Measurements from ENCODE around the gene PIWIL1. TPM values are rescaled to one million over a fixed set of nuclear protein-coding genes. Genes with fewer than 3 reads are reported as not detected.

Gene PIWIL1
- total and polyA plus RNA-seq, 10 donors: 0.03 to 3.5 (median 0.61) TPM; not detected in 1

- no peaks in the 10 kb centered on the region for H3K36me3 ChIP-seq
- no peak overlapping the region for H3K27ac ChIP-seq
- peaks cover 0 to 4% (median 0%) of the 10 kb centered on the region in 8 donors for H3K9me3 ChIP-seq
- TF ChIP-seq POLR2A (IDR thresholded peaks at IDR 0.05): no peak
- TF ChIP-seq, protein P1, sequence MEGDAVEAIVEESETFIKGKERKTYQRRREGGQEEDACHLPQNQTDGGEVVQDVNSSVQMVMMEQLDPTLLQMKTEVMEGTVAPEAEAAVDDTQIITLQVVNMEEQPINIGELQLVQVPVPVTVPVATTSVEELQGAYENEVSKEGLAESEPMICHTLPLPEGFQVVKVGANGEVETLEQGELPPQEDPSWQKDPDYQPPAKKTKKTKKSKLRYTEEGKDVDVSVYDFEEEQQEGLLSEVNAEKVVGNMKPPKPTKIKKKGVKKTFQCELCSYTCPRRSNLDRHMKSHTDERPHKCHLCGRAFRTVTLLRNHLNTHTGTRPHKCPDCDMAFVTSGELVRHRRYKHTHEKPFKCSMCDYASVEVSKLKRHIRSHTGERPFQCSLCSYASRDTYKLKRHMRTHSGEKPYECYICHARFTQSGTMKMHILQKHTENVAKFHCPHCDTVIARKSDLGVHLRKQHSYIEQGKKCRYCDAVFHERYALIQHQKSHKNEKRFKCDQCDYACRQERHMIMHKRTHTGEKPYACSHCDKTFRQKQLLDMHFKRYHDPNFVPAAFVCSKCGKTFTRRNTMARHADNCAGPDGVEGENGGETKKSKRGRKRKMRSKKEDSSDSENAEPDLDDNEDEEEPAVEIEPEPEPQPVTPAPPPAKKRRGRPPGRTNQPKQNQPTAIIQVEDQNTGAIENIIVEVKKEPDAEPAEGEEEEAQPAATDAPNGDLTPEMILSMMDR (IDR thresholded peaks at IDR 0.05 in 8 of 11, conservative IDR thresholded peaks at IDR 0.05 in 3 of 11): no peak
- no peak for TF ChIP-seq POLR2AphosphoS5 (IDR thresholded peaks at IDR 0.05)
- WGBS, 5 donors: 52 to 61% (median 55%) methylated on average over 15 of the region's 15 CpGs
- DNase-seq: no peak
- H3K27me3 ChIP-seq (replicated peaks in 1 of 7): peaks cover 0 to 28% (median 13%) of the 10 kb centered on the region in 7 donors
- no peak overlapping the region for H3K4me3 ChIP-seq
- intact Hi-C loops (cut with DNase I; ENCODE audit: low total_unique reads): loop anchor here (5.0 kb wide), 1 partner anchor 293 kb away; no protein-coding TSS in a partner anchor
- H3K4me1 ChIP-seq: peaks cover 0 to 9% (median 0%) of the 10 kb centered on the region in 6 donors
Measured at GRCh38 chr12:130339951-130340350, 2.3 kb downstream of the PIWIL1 start.

- intact Hi-C loops (cut with DNase I; ENCODE audit: low total_unique reads): no loop called here
- Histone ChIP-seq H3K27ac (no peak overlapping the region), H3K4me1 (peaks cover 0 to 6% (median 0%) of the 10 kb centered on the region in 6 donors), H3K4me3 (no peak overlapping the region), H3K36me3 (no peaks in the 10 kb centered on the region), H3K27me3 (replicated peaks in 1 of 7) (peaks cover 0 to 21% (median 9%) of the 10 kb centered on the region in 7 donors), H3K9me3 (peaks cover 0 to 4% (median 0%) of the 10 kb centered on the region in 8 donors)
- no peak for DNase-seq
- 23 to 47% (median 35%) methylated on average over 8 of the region's 8 CpGs for WGBS, 5 donors
- TF ChIP-seq, protein P1 (IDR thresholded peaks at IDR 0.05 in 8 of 11, conservative IDR thresholded peaks at IDR 0.05 in 3 of 11): no peak
- TF ChIP-seq POLR2AphosphoS5 (IDR thresholded peaks at IDR 0.05): no peak
- TF ChIP-seq POLR2A (IDR thresholded peaks at IDR 0.05): no peak
Measured at GRCh38 chr12:130342442-130342841, 4.8 kb downstream of the PIWIL1 start.

DNA sequence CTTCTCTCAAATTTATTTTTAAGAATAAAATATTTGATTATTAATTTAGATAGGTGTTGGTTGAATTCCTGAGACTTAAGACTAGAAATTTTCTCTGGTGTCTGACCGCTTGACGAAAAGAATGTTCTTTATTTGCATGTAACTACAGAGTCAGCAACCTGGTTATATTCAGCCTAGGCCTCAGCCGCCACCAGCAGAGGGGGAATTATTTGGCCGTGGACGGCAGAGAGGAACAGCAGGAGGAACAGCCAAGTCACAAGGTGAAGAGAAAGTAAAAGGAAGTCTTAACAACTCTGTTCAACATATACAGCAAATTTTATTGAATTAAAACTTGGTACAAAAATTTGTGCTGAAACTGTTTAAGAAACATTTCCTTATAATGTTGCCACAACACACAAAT is 5.2 kb downstream of the PIWIL1 start:
- Histone ChIP-seq H3K27me3 (replicated peaks in 1 of 7) (peaks cover 0 to 19% (median 9%) of the 10 kb centered on the region in 7 donors), H3K4me3 (no peak overlapping the region), H3K4me1 (peaks cover 0 to 6% (median 0%) of the 10 kb centered on the region in 6 donors), H3K9me3 (peaks cover 0 to 4% (median 0%) of the 10 kb centered on the region in 8 donors), H3K36me3 (no peaks in the 10 kb centered on the region), H3K27ac (no peak overlapping the region)
- no peak for TF ChIP-seq POLR2AphosphoS5 (IDR thresholded peaks at IDR 0.05)
- DNase-seq: no peak
- intact Hi-C loops (cut with DNase I; ENCODE audit: low total_unique reads): no loop called here
- 77 to 84% (median 80%) methylated on average over 5 of the region's 5 CpGs for WGBS, 5 donors

- H3K4me1 ChIP-seq: no peaks in the 10 kb centered on the region
- H3K9me3 ChIP-seq: no peaks in the 10 kb centered on the region
- intact Hi-C loops (cut with DNase I; ENCODE audit: low total_unique reads): no loop called here
- H3K27me3 ChIP-seq (replicated peaks in 1 of 7): peaks cover 0 to 9% (median 1%) of the 10 kb centered on the region in 7 donors
- H3K4me3 ChIP-seq: no peak overlapping the region
- H3K36me3 ChIP-seq: no peaks in the 10 kb centered on the region
- no peak for DNase-seq
- peak overlapping the region in 2 of 8 donors; percentile 2 to 15 for H3K27ac ChIP-seq
- TF ChIP-seq, protein P1 (IDR thresholded peaks at IDR 0.05 in 8 of 11, conservative IDR thresholded peaks at IDR 0.05 in 3 of 11): no peak
Measured at GRCh38 chr12:130344529-130344928, 6.8 kb downstream of the PIWIL1 start.

GRCh38 chr12:130345292-130345691 is 7.6 kb downstream of the PIWIL1 start:
- Histone ChIP-seq H3K27me3 (replicated peaks in 1 of 7) (peaks cover 0 to 1% (median 0%) of the 10 kb centered on the region in 7 donors), H3K4me3 (no peak overlapping the region), H3K27ac (no peak overlapping the region), H3K36me3 (no peaks in the 10 kb centered on the region), H3K9me3 (no peaks in the 10 kb centered on the region), H3K4me1 (no peaks in the 10 kb centered on the region)
- DNase-seq: no peak
- TF ChIP-seq POLR2A (IDR thresholded peaks at IDR 0.05) (no peak), POLR2AphosphoS5 (IDR thresholded peaks at IDR 0.05) (no peak)
- TF ChIP-seq, protein P1 (IDR thresholded peaks at IDR 0.05 in 8 of 11, conservative IDR thresholded peaks at IDR 0.05 in 3 of 11): no peak
- intact Hi-C loops (cut with DNase I; ENCODE audit: low total_unique reads): no loop called here
- WGBS, 5 donors: 77 to 92% (median 88%) methylated on average over 1 of the region's 1 CpG

Data from spleen (tissue), 11 donors.